Measurements from ENCODE around the gene NACC2. TPM values are rescaled to one million over a fixed set of nuclear protein-coding genes. Genes with fewer than 3 reads are reported as not detected.

The NACC2 gene
- total RNA-seq, 1 donor from 2014 or later, result 34.0 TPM

DNA sequence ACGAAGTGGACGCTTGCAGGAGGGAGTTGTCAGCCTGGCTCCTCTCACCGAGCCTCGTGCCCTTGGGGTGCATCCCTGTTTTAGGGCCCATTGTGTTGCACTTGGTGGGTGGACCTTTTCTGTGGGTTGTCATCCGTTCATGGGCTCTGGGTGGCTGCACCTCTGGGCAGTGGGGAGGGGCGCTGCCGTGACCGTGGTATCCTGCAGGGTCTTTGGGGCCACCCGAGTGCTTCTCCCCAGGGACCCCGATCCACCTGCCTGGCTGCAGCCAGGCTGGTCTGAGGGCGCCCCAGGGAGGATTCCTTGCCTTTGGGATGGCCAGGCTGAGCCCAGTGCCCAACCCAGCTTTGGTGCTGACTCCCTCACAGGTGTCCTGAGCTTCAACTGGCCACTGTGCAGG, 92.9 kb downstream of the NACC2 start:
- FAIRE-seq (no peak), DNase-seq (ENCODE audit: low read depth) (no peak)
- no peak overlapping the region for H3K4me3 ChIP-seq (ENCODE audit: insufficient read depth, low read depth, low read length)
- no peaks in the 10 kb centered on the region for H3K9me3 ChIP-seq (ENCODE audit: insufficient read depth, low read depth, low read length)
- H3K36me3 ChIP-seq (ENCODE audit: insufficient read depth, low read length), result no peaks in the 10 kb centered on the region
- peaks cover under 1% of the 10 kb centered on the region for H3K4me1 Mint-ChIP-seq (ENCODE audit: low read depth, unreplicated experiment)
- H3K9ac ChIP-seq (ENCODE audit: low read length), result no peak overlapping the region
- no peak overlapping the region for H2AFZ ChIP-seq (ENCODE audit: low read depth, low read length)
- no peaks in the 10 kb centered on the region for H3K27me3 ChIP-seq (ENCODE audit: insufficient read depth, low read length)
- H4K20me1 ChIP-seq (ENCODE audit: insufficient read depth, low read length), result peaks cover 28% of the 10 kb centered on the region
- no peaks in the 10 kb centered on the region for H3K4me1 ChIP-seq (ENCODE audit: insufficient read depth, low read length)
- H3K79me2 ChIP-seq (ENCODE audit: insufficient read depth, low read length), result no peaks in the 10 kb centered on the region
- H3K4me3 Mint-ChIP-seq (ENCODE audit: unreplicated experiment), result no peak overlapping the region
- H3K27ac ChIP-seq (ENCODE audit: low read depth, low read length), result no peak overlapping the region
- H3K4me2 ChIP-seq (ENCODE audit: low read length), result no peak overlapping the region
- no peak overlapping the region for H3K27ac Mint-ChIP-seq (ENCODE audit: unreplicated experiment)
- H3K9me3 Mint-ChIP-seq (ENCODE audit: unreplicated experiment), result peaks cover 2% of the 10 kb centered on the region
- TF ChIP-seq, protein P1, sequence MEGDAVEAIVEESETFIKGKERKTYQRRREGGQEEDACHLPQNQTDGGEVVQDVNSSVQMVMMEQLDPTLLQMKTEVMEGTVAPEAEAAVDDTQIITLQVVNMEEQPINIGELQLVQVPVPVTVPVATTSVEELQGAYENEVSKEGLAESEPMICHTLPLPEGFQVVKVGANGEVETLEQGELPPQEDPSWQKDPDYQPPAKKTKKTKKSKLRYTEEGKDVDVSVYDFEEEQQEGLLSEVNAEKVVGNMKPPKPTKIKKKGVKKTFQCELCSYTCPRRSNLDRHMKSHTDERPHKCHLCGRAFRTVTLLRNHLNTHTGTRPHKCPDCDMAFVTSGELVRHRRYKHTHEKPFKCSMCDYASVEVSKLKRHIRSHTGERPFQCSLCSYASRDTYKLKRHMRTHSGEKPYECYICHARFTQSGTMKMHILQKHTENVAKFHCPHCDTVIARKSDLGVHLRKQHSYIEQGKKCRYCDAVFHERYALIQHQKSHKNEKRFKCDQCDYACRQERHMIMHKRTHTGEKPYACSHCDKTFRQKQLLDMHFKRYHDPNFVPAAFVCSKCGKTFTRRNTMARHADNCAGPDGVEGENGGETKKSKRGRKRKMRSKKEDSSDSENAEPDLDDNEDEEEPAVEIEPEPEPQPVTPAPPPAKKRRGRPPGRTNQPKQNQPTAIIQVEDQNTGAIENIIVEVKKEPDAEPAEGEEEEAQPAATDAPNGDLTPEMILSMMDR (IDR thresholded peaks at IDR 0.05; ENCODE audit: insufficient read depth, low read depth, low read length), result no peak
- TF ChIP-seq EZH2 (IDR thresholded peaks at IDR 0.05; ENCODE audit: insufficient read depth, low read length), result no peak
- H3K27me3 Mint-ChIP-seq (ENCODE audit: low read depth, unreplicated experiment), result no peaks in the 10 kb centered on the region
- H3K36me3 Mint-ChIP-seq (ENCODE audit: low read depth, unreplicated experiment), result no peaks in the 10 kb centered on the region

DNA sequence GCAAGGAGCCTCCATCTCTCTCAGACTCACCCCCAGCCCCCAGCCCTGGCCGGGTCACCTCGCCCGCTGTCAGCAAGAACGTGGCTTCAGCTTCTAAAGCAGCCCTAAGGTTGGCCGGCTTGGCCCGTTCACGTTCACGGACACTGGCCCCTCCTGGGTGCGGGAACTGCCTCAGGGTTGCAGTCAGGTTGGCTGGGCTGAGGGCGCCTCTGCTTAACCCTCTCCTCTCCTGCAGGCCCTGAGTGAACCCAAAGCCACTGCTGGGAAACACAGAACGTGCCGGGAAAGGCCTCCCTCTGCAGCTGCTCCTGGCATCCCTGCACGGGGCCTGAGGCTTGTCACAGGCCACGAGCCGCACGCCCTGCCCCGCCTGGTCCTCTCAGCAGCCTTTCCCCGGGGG, 93.9 kb downstream of the NACC2 start:
- H3K9me3 Mint-ChIP-seq (ENCODE audit: unreplicated experiment), result peaks cover 2% of the 10 kb centered on the region
- no peak overlapping the region for H3K27ac ChIP-seq (ENCODE audit: low read depth, low read length)
- no peak for FAIRE-seq

DNA sequence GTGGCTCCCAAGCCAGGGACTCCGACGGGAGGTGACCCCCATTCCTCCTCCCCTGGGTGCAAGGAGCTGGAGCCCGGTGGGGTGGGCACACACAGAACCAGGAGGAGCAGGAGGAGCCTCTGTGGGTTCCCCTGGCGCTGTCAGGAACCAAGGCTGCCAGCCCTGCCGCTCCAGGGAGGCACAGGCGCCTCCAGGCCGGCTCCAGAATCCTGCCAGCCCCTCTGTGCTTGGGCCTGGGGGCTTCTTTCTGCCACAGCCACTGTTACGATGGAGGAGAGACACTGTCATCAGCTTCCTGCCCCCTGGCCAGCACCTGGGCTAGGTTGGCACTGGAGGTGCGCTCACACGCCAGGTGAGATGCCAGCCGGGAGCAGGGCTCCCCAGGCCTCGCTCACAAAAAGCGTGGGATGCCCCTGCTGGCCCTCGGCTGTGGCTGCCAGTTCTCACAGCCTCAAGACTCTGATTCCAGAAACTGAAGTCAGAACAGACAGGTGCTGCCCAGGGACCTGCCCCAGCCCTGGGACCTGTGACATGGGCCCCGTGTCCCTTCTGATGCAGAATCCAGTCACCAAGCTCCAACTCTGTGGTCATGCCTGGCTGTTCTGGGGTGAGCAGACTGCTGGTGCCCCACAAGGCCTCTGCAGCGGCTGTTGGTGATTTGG, 96.5 kb downstream of the NACC2 start:
- Histone ChIP-seq H3K4me1 (ENCODE audit: insufficient read depth, low read length) (no peaks in the 10 kb centered on the region), H3K36me3 (ENCODE audit: insufficient read depth, low read length) (no peaks in the 10 kb centered on the region), H4K20me1 (ENCODE audit: insufficient read depth, low read length) (peaks cover 8% of the 10 kb centered on the region), H3K9ac (ENCODE audit: low read length) (no peak overlapping the region), H3K4me2 (ENCODE audit: low read length) (no peak overlapping the region), H2AFZ (ENCODE audit: low read depth, low read length) (no peak overlapping the region), H3K9me3 (ENCODE audit: insufficient read depth, low read depth, low read length) (no peaks in the 10 kb centered on the region), H3K79me2 (ENCODE audit: insufficient read depth, low read length) (no peaks in the 10 kb centered on the region), H3K27me3 (ENCODE audit: insufficient read depth, low read length) (no peaks in the 10 kb centered on the region), H3K4me3 (ENCODE audit: insufficient read depth, low read depth, low read length) (no peak overlapping the region), H3K27ac (ENCODE audit: low read depth, low read length) (no peak overlapping the region)
- Mint-ChIP-seq H3K9me3 (ENCODE audit: unreplicated experiment) (peaks cover 2% of the 10 kb centered on the region), H3K4me1 (ENCODE audit: low read depth, unreplicated experiment) (no peaks in the 10 kb centered on the region), H3K27ac (ENCODE audit: unreplicated experiment) (no peak overlapping the region), H3K27me3 (ENCODE audit: low read depth, unreplicated experiment) (no peaks in the 10 kb centered on the region), H3K36me3 (ENCODE audit: low read depth, unreplicated experiment) (no peaks in the 10 kb centered on the region), H3K4me3 (ENCODE audit: unreplicated experiment) (no peak overlapping the region)
- TF ChIP-seq EZH2 (IDR thresholded peaks at IDR 0.05; ENCODE audit: insufficient read depth, low read length), result no peak
- TF ChIP-seq, protein P1 (IDR thresholded peaks at IDR 0.05; ENCODE audit: insufficient read depth, low read depth, low read length), result no peak
- FAIRE-seq, result no peak
- DNase-seq (ENCODE audit: low read depth), result no peak

More for the DNA sequence above, 93.9 kb downstream of the NACC2 start:
- Histone ChIP-seq H3K4me3 (ENCODE audit: insufficient read depth, low read depth, low read length) (no peak overlapping the region), H4K20me1 (ENCODE audit: insufficient read depth, low read length) (peaks cover 19% of the 10 kb centered on the region), H3K4me1 (ENCODE audit: insufficient read depth, low read length) (no peaks in the 10 kb centered on the region), H3K79me2 (ENCODE audit: insufficient read depth, low read length) (no peaks in the 10 kb centered on the region), H3K9ac (ENCODE audit: low read length) (no peak overlapping the region), H2AFZ (ENCODE audit: low read depth, low read length) (no peak overlapping the region), H3K27me3 (ENCODE audit: insufficient read depth, low read length) (no peaks in the 10 kb centered on the region), H3K36me3 (ENCODE audit: insufficient read depth, low read length) (no peaks in the 10 kb centered on the region), H3K4me2 (ENCODE audit: low read length) (no peak overlapping the region), H3K9me3 (ENCODE audit: insufficient read depth, low read depth, low read length) (no peaks in the 10 kb centered on the region)
- Mint-ChIP-seq H3K27me3 (ENCODE audit: low read depth, unreplicated experiment) (no peaks in the 10 kb centered on the region), H3K27ac (ENCODE audit: unreplicated experiment) (no peak overlapping the region), H3K4me1 (ENCODE audit: low read depth, unreplicated experiment) (no peaks in the 10 kb centered on the region), H3K4me3 (ENCODE audit: unreplicated experiment) (no peak overlapping the region), H3K36me3 (ENCODE audit: low read depth, unreplicated experiment) (no peaks in the 10 kb centered on the region)
- no peak for DNase-seq (ENCODE audit: low read depth)
- TF ChIP-seq EZH2 (IDR thresholded peaks at IDR 0.05; ENCODE audit: insufficient read depth, low read length), result no peak
- TF ChIP-seq, protein P1 (IDR thresholded peaks at IDR 0.05; ENCODE audit: insufficient read depth, low read depth, low read length), result no peak

All from astrocyte (in vitro differentiated cells and primary cell).